Lung (tissue), 12 donors: Measurements from ENCODE around the gene TBC1D2. TPM values are rescaled to one million over a fixed set of nuclear protein-coding genes. Genes with fewer than 3 reads are reported as not detected.

Source experiments
- ATAC-seq: fragments of 200-7000 bp; cut with Tn5 transposase; one replicate; pipeline ENCODE4 v1.9.1; 2020; ENCODE audit warnings: moderate number of reproducible peaks; ENCODE audit not compliant: insufficient read depth, low FRiP score
- DNase-seq, 3 donors: peaks; one replicate each; pipeline ENCODE4 v3.0.0-alpha.2; 2013 to 2017
- H3K27ac ChIP-seq, 2 donors: one replicate each; pipeline ENCODE4 v1.5.1; 2013; ENCODE audit warnings: mild to moderate bottlenecking in 2 of 2, moderate library complexity in 2 of 2, control low read depth in 1 of 2, inconsistent platforms in 1 of 2, low read depth in 1 of 2, low read length in 1 of 2
- H3K27me3 ChIP-seq, 3 donors: one replicate each; pipeline ENCODE4 v1.5.1; 2013; ENCODE audit warnings: low read length in 2 of 3; ENCODE audit not compliant: control insufficient read depth in 3 of 3, insufficient read depth in 3 of 3
- H3K36me3 ChIP-seq, 4 donors: one replicate each; pipeline ENCODE4 v1.5.1; 2013; ENCODE audit warnings: low read length in 4 of 4, mild to moderate bottlenecking in 1 of 4, moderate library complexity in 1 of 4; ENCODE audit not compliant: control insufficient read depth in 4 of 4, insufficient read depth in 4 of 4
- H3K4me1 ChIP-seq, 5 donors: one replicate each; pipeline ENCODE4 v1.5.1; 2013; ENCODE audit warnings: low read length in 5 of 5, mild to moderate bottlenecking in 2 of 5, moderate library complexity in 1 of 5; ENCODE audit not compliant: control insufficient read depth in 5 of 5, insufficient read depth in 5 of 5
- H3K4me3 ChIP-seq: one replicate; pipeline ENCODE4 v1.5.1; 2013; ENCODE audit warnings: mild to moderate bottlenecking, control low read depth, moderate library complexity
- H3K9ac ChIP-seq, 2 donors: one replicate each; pipeline ENCODE4 v1.5.1; 2013; ENCODE audit warnings: low read length in 2 of 2, control low read depth in 1 of 2; ENCODE audit not compliant: insufficient read depth in 1 of 2
- H3K9me3 ChIP-seq, 4 donors: one replicate each; pipeline ENCODE4 v1.5.1; 2013; ENCODE audit warnings: low read length in 3 of 4, mild to moderate bottlenecking in 1 of 4, moderate library complexity in 1 of 4; ENCODE audit not compliant: control insufficient read depth in 4 of 4, insufficient read depth in 3 of 4
- CTCF ChIP-seq: IDR thresholded peaks from 2 replicates; pipeline ENCODE4 v1.5.1; 2012; ENCODE audit warnings: mild to moderate bottlenecking; ENCODE audit errors: control extremely low read depth, extremely low read depth
- WGBS, 2 donors: extraction: QIAGEN DNeasy Blood & Tissue Kit; methylation state at CpG; one replicate each; pipeline ENCODE4 v1.1.7; 2013; 5-methylcytosine and 5-hydroxymethylcytosine counted together
- polyA plus RNA-seq, 2 donors: library from polyadenylated mRNA; stranded (reverse); fragments of 200-250 nt; gene quantifications; one replicate each; pipeline ENCODE4 v1.2.1, GENCODE V29; 2013
- total RNA-seq, 2 donors: library from RNA; depleted of rRNA in 1 of 2; stranded (reverse); fragments of >200 nt in 1 of 2; gene quantifications; one replicate each; pipeline ENCODE4 v1.2.1, GENCODE V29; 2014 to 2021
- donor health status: control.
- donor health status: control.
- donor health status: Bipolar disorder and iron deficiency.
- donor health status: healthy.
- donor health status: DM: yes; HTN: yes; CAD: no.

TBC1D2 gene
- total and polyA plus RNA-seq, 4 donors: 31.3 to 73.0 (median 56.1) TPM

- peaks cover 0 to 28% (median 0%) of the 10 kb centered on the region in 4 donors for H3K36me3 ChIP-seq
- no peaks in the 10 kb centered on the region for H3K27me3 ChIP-seq
- WGBS, 2 donors: 95 to 96% methylated on average over 5 of the region's 5 CpGs
- DNase-seq (no peak), ATAC-seq (no peak)
- H3K9ac ChIP-seq: no peak overlapping the region
- no peak overlapping the region for H3K27ac ChIP-seq
- no peak overlapping the region for H3K4me3 ChIP-seq
- H3K9me3 ChIP-seq: no peaks in the 10 kb centered on the region
- H3K4me1 ChIP-seq: no peaks in the 10 kb centered on the region
- no peak for TF ChIP-seq CTCF
Measured at GRCh38 chr9:98232926-98233325, 22.5 kb downstream of the TBC1D2 start.

- WGBS, 2 donors: 79 to 85% methylated on average over 6 of the region's 6 CpGs
- Histone ChIP-seq H3K4me1 (no peaks in the 10 kb centered on the region), H3K27ac (no peak overlapping the region), H3K9ac (no peak overlapping the region), H3K36me3 (peaks cover 0 to 31% (median 0%) of the 10 kb centered on the region in 4 donors), H3K9me3 (no peaks in the 10 kb centered on the region), H3K27me3 (no peaks in the 10 kb centered on the region), H3K4me3 (no peak overlapping the region)
- ATAC-seq (no peak), DNase-seq (no peak)
- TF ChIP-seq CTCF: no peak
Measured at GRCh38 chr9:98231770-98232478, 23.5 kb downstream of the TBC1D2 start.

GRCh38 chr9:98230789-98231188, 24.7 kb downstream of the TBC1D2 start:
- DNase-seq (peak in 1 of 3 donors; percentile 6), ATAC-seq (no peak)
- no peaks in the 10 kb centered on the region for H3K27me3 ChIP-seq
- H3K9ac ChIP-seq: no peak overlapping the region
- no peak for TF ChIP-seq CTCF
- no peak overlapping the region for H3K4me3 ChIP-seq
- H3K4me1 ChIP-seq: no peaks in the 10 kb centered on the region
- H3K27ac ChIP-seq: no peak overlapping the region
- H3K36me3 ChIP-seq: peaks cover 0 to 37% (median 0%) of the 10 kb centered on the region in 4 donors
- H3K9me3 ChIP-seq: no peaks in the 10 kb centered on the region
- 88 to 93% methylated on average over 6 of the region's 6 CpGs for WGBS, 2 donors
